IPS-NIHi7 (cell line): Measurements from ENCODE around the gene GSTA4.

Experiments used
- DNase-seq: peaks from one replicate; pipeline ENCODE4 v3.0.0; 2012; ENCODE audit warnings: mixed read lengths; ENCODE audit errors: extremely low spot score

Gene GSTA4

GRCh38 chr6:52995089-52995912, at the start of gene GSTA4:
TSS of gene GSTA4 (minus strand) at chr6:52995284. CDS start at chr6:52994243, 1,041 bp downstream.
- DNase-seq = peak; percentile 97

- no peak for DNase-seq
Measured at GRCh38 chr6:53044572-53044971, 49.5 kb upstream of the GSTA4 start.

GRCh38 chr6:53044071-53044470, 49.0 kb upstream of the GSTA4 start:
- no peak for DNase-seq

- DNase-seq = peak; percentile 20
Measured at GRCh38 chr6:53043581-53043980, 48.5 kb upstream of the GSTA4 start.

- no peak for DNase-seq
Measured at GRCh38 chr6:53042112-53042511, 47.0 kb upstream of the GSTA4 start.

GRCh38 chr6:53041356-53041755, 46.3 kb upstream of the GSTA4 start:
- DNase-seq = no peak

- DNase-seq = no peak
Measured at GRCh38 chr6:53038596-53038995, 43.5 kb upstream of the GSTA4 start.

GRCh38 chr6:53038141-53038540, 43.1 kb upstream of the GSTA4 start:
- no peak for DNase-seq

GRCh38 chr6:53035549-53036213, 40.6 kb upstream of the GSTA4 start:
- DNase-seq = no peak

- no peak for DNase-seq
Measured at GRCh38 chr6:53033764-53034163, 38.7 kb upstream of the GSTA4 start.

GRCh38 chr6:53032849-53033248, 37.8 kb upstream of the GSTA4 start:
- no peak for DNase-seq

- DNase-seq = no peak
Measured at GRCh38 chr6:53031281-53031680, 36.2 kb upstream of the GSTA4 start.

- no peak for DNase-seq
Measured at GRCh38 chr6:53029761-53030160, 34.7 kb upstream of the GSTA4 start.

GRCh38 chr6:53029257-53029656, 34.2 kb upstream of the GSTA4 start:
- no peak for DNase-seq

GRCh38 chr6:53028467-53028866, 33.4 kb upstream of the GSTA4 start:
- no peak for DNase-seq

- DNase-seq = no peak
Measured at GRCh38 chr6:53027131-53027718, 32.1 kb upstream of the GSTA4 start.

GRCh38 chr6:53026526-53026925, 31.4 kb upstream of the GSTA4 start:
- no peak for DNase-seq

GRCh38 chr6:53023323-53023722, 28.2 kb upstream of the GSTA4 start:
- DNase-seq = no peak

GRCh38 chr6:53020005-53020744, 25.1 kb upstream of the GSTA4 start:
- no peak for DNase-seq

- DNase-seq = no peak
Measured at GRCh38 chr6:53018446-53018845, 23.4 kb upstream of the GSTA4 start.

GRCh38 chr6:53015486-53015885, 20.4 kb upstream of the GSTA4 start:
- DNase-seq = no peak

- no peak for DNase-seq
Measured at GRCh38 chr6:53014744-53015143, 19.7 kb upstream of the GSTA4 start.
